CD4-positive, alpha-beta memory T cell (primary cell): ENCODE results near the gene NEK1. TPM values are rescaled to one million over a fixed set of nuclear protein-coding genes. Genes with fewer than 3 reads are reported as not detected.

Experiments used
- CTCF ChIA-PET: fragments of 350-600 bp; sonication (Branson Sonifier 250); formaldehyde crosslinking; loops from one replicate; lab custom pipeline; 2021; ENCODE audit warnings: inconsistent platforms; ENCODE audit not compliant: partially characterized antibody; lab: Charles Lee
- POLR2A ChIA-PET: fragments of 350-600 bp; sonication (Branson Sonifier 250); formaldehyde crosslinking; loops from one replicate; lab custom pipeline; 2021; ENCODE audit not compliant: partially characterized antibody; lab: Charles Lee
- DNase-seq, 5 donors: peaks; one replicate each; pipeline versions ENCODE4 v3.0.0 to v3.0.0-alpha.2; 2020 to 2022; ENCODE audit warnings: mixed read lengths in 1 of 5
- H3K27ac ChIP-seq: one replicate; pipeline ENCODE4 v1.7.0; 2013; ENCODE audit warnings: low read depth, low read length
- H3K27me3 ChIP-seq: 2 replicates; pipeline ENCODE4 v1.7.0; 2013; ENCODE audit warnings: mild to moderate bottlenecking, low read length, moderate library complexity; ENCODE audit not compliant: insufficient read depth
- H3K36me3 ChIP-seq: 2 replicates; pipeline ENCODE4 v1.7.0; 2013; ENCODE audit warnings: mild to moderate bottlenecking, low read length, moderate library complexity; ENCODE audit not compliant: insufficient read depth
- H3K4me1 ChIP-seq: 2 replicates; pipeline ENCODE4 v1.7.0; 2013; ENCODE audit warnings: mild to moderate bottlenecking, low read length, moderate library complexity; ENCODE audit not compliant: insufficient read depth
- H3K4me3 ChIP-seq, 2 donors: one replicate each; pipeline ENCODE4 v1.7.0; 2013; ENCODE audit warnings: low read length in 2 of 2, mild to moderate bottlenecking in 1 of 2
- H3K9me3 ChIP-seq, 2 donors: one replicate each; pipeline ENCODE4 v1.7.0; 2013; ENCODE audit warnings: low read length in 2 of 2, control low read depth in 1 of 2; ENCODE audit not compliant: control insufficient read depth in 1 of 2
- H3K27ac Mint-ChIP-seq, 7 donors: one replicate each; pipeline ENCODE4 v1.8.0; 2020 to 2021; ENCODE audit warnings: mixed read lengths in 7 of 7, mild to moderate bottlenecking in 6 of 7, inconsistent platforms in 3 of 7, moderate library complexity in 3 of 7
- H3K27me3 Mint-ChIP-seq, 2 donors: one replicate each; pipeline ENCODE4 v1.8.0; 2020 to 2021; ENCODE audit warnings: mixed read lengths in 2 of 2
- H3K36me3 Mint-ChIP-seq, 2 donors: one replicate each; pipeline ENCODE4 v1.8.0; 2020 to 2021; ENCODE audit warnings: mixed read lengths in 2 of 2, inconsistent platforms in 1 of 2, mild to moderate bottlenecking in 1 of 2
- H3K4me1 Mint-ChIP-seq, 4 donors: one replicate each; pipeline ENCODE4 v1.8.0; 2020 to 2021; ENCODE audit warnings: mixed read lengths in 4 of 4, mild to moderate bottlenecking in 1 of 4
- H3K4me3 Mint-ChIP-seq, 8 donors: one replicate each; pipeline ENCODE4 v1.8.0; 2020 to 2021; ENCODE audit warnings: mixed read lengths in 8 of 8, mild to moderate bottlenecking in 7 of 8, moderate library complexity in 6 of 8, inconsistent platforms in 3 of 8
- H3K9me3 Mint-ChIP-seq, 8 donors: one replicate each; pipeline ENCODE4 v1.8.0; 2020 to 2021; ENCODE audit warnings: mixed read lengths in 8 of 8, mild to moderate bottlenecking in 5 of 8, inconsistent platforms in 3 of 8, moderate library complexity in 1 of 8
- intact Hi-C: fragments of 100-400 bp; cut with micrococcal nuclease; formaldehyde crosslinking; loops from one replicate; pipeline ENCODE4 v1.15.1; 2023
- polyA plus RNA-seq, 2 donors: library from polyadenylated mRNA; unstranded; fragments of 300-500 nt; fragmentation: Illumina TruSeq; gene quantifications; one replicate each; pipeline ENCODE4 v1.2.3, GENCODE V29; 2021
- total RNA-seq, 2 experiments: library from RNA; stranded (reverse); gene quantifications; one replicate each; pipeline ENCODE4 v1.2.3, GENCODE V29; 2021

NEK1 gene
- total and polyA plus RNA-seq, 4 experiments from 2014 or later = 6.1 to 24.1 (median 13.9) TPM

DNA sequence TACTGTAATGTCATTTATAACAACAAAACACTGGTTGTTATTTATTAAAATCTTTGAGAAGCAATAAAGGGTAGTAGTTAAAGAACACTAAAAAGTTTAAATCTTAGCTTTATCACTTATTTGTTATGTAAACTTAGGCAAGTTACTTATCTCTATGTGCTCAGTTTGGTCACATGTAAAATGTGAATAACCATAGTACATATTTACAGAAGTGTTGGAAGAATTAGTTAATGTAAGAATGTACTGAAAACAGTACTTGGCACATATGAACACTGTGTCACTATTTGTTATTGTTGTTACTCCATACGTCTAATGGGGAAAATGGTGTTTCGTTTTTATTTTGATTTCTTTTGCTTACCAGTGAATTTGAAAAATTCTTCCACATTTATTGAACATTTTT is 9.1 kb downstream of the NEK1 start:
- intact Hi-C loops = no loop called here
- CTCF ChIA-PET = interaction anchor here (2.8 kb wide), 1 partner anchor 9 kb away, joined by 9 read pairs; the partner anchor contains the start of gene NEK1

DNA sequence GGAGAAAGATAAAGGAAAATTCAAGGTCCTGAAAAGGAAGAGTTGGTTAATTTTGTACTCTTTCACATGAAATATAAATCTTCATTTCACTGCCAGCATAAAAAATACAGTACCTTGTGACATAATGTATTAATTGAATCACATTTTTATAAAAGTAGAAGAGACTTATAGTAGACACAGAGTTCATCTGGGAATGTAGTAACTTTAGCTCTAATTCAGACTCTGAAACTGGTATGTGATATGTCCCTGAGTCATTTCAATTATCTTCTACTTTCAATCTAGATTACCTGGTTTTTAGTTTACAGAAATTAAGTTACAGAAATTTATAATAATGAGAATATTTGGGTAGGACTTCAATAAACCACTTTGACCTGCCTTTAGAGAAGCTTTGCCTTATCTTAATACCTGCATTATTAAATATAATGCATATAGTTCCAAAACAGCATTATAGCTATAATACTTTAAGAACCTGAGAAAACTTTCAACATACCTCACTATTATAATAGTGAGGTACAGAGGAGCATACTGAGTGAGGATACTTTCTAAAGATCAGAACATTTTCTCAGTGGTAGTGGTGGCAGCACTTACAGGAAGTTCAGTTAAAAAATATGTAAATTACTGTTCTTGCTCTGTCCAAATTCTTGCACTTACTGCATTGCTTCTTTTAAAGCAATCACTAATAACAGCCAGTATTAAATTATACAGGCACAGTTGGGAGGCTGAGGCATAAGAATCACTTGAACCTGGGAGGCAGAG is 11.2 kb downstream of the NEK1 start:
- Mint-ChIP-seq H3K27me3 (no peaks in the 10 kb centered on the region), H3K36me3 (peaks cover 34 to 39% of the 10 kb centered on the region in 2 donors)

More for the DNA sequence above, 9.1 kb downstream of the NEK1 start:
- POLR2A ChIA-PET = no interaction called here
- Histone ChIP-seq H3K4me3 (no peak overlapping the region), H3K36me3 (peaks cover 4% of the 10 kb centered on the region), H3K4me1 (peaks cover 5% of the 10 kb centered on the region), H3K27ac (no peak overlapping the region), H3K27me3 (no peaks in the 10 kb centered on the region), H3K9me3 (no peaks in the 10 kb centered on the region)
- Mint-ChIP-seq H3K27me3 (no peaks in the 10 kb centered on the region), H3K36me3 (peaks cover 28 to 32% of the 10 kb centered on the region in 2 donors), H3K27ac (no peak overlapping the region), H3K4me3 (no peak overlapping the region), H3K9me3 (no peaks in the 10 kb centered on the region), H3K4me1 (peaks cover 12 to 26% (median 18%) of the 10 kb centered on the region in 4 donors)
- no peak for DNase-seq

DNA sequence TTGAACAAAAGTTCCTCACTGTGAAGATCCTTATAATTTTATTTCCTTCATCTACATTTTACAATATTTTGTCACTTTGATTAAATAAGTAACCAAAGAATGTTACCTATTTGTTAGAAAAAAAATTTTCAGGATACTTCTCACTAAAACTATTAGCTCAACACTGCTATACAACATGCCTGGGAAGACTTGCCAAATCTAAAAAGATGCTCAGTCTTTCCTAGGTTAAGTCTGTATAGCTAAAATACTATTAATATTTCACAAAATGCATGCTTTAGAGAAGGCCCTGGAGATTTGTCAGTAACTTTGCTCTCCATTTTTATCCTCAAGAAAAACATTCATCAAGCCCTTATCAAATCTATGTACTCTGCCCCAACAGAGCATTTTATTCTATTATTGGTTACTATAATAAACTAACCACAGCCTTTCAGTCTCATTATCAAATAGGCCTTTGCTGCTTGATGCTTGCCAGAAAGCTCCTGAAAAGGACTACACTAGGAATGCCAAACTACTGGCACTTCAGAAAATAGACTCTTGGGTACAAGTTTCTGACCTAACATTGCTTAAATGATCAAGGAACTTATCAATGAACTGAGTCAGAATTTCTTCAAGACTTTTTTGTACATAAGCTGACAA is 17.7 kb downstream of the NEK1 start:
- POLR2A ChIA-PET = no interaction called here
- no peaks in the 10 kb centered on the region for H3K4me1 ChIP-seq
- H3K9me3 ChIP-seq = no peaks in the 10 kb centered on the region
- no peak for DNase-seq
- Mint-ChIP-seq H3K27me3 (no peaks in the 10 kb centered on the region), H3K9me3 (no peaks in the 10 kb centered on the region), H3K4me1 (no peaks in the 10 kb centered on the region), H3K4me3 (no peak overlapping the region), H3K27ac (no peak overlapping the region), H3K36me3 (peaks cover 36 to 39% of the 10 kb centered on the region in 2 donors)
- intact Hi-C loops = no loop called here
- H3K27me3 ChIP-seq = no peaks in the 10 kb centered on the region
- CTCF ChIA-PET = interaction anchor here (1.5 kb wide), 1 partner anchor 18 kb away, joined by 5 read pairs; no protein-coding TSS in a partner anchor
- H3K36me3 ChIP-seq = peaks cover 6% of the 10 kb centered on the region
- no peak overlapping the region for H3K27ac ChIP-seq
- no peak overlapping the region for H3K4me3 ChIP-seq

More for the DNA sequence above, 11.2 kb downstream of the NEK1 start:
- H3K9me3 ChIP-seq = no peaks in the 10 kb centered on the region
- H3K27ac ChIP-seq = no peak overlapping the region
- intact Hi-C loops = no loop called here
- DNase-seq = no peak
- CTCF ChIA-PET = no interaction called here
- H3K4me1 ChIP-seq = peaks cover 5% of the 10 kb centered on the region
- H3K36me3 ChIP-seq = peaks cover 4% of the 10 kb centered on the region
- no peak overlapping the region for H3K4me3 ChIP-seq
- POLR2A ChIA-PET = no interaction called here
- Mint-ChIP-seq H3K27ac (no peak overlapping the region), H3K4me1 (peaks cover 5 to 16% (median 7%) of the 10 kb centered on the region in 4 donors), H3K9me3 (no peaks in the 10 kb centered on the region), H3K4me3 (no peak overlapping the region)
- no peaks in the 10 kb centered on the region for H3K27me3 ChIP-seq

DNA sequence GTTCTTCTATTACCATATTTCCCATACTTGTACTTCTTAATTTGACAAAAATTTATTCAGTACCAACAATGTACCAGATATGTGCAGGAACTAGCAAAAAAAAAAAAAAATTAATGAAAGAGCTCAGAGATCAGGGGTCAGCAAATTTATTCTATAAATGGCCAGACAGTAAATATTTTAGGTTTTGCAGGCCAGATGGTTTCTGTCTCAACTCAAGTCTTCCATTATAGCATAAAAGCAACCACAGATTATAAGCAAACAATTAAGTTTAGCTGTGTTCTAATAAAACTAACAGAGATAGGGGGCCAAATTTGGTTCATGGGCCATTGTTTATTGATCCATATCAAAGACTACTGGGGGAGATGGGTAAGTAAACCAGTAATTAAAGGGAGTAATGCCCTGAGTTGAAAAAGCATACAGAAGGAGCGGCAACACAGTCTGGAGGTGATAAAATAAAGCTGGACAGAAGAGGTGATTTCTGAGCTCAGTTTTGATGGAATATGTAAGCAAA is 19.3 kb downstream of the NEK1 start:
- H3K9me3 ChIP-seq = no peaks in the 10 kb centered on the region
- no peak overlapping the region for H3K27ac ChIP-seq
- Mint-ChIP-seq H3K27ac (peak overlapping the region in 1 of 7 donors; percentile 13), H3K36me3 (peaks cover 35 to 40% of the 10 kb centered on the region in 2 donors), H3K4me3 (no peak overlapping the region), H3K9me3 (no peaks in the 10 kb centered on the region), H3K27me3 (no peaks in the 10 kb centered on the region), H3K4me1 (no peaks in the 10 kb centered on the region)
- no peak overlapping the region for H3K4me3 ChIP-seq
- CTCF ChIA-PET = no interaction called here
- no peaks in the 10 kb centered on the region for H3K4me1 ChIP-seq
- H3K36me3 ChIP-seq = peaks cover 6% of the 10 kb centered on the region
- intact Hi-C loops = no loop called here
- POLR2A ChIA-PET = no interaction called here
- H3K27me3 ChIP-seq = no peaks in the 10 kb centered on the region
- DNase-seq = no peak

DNA sequence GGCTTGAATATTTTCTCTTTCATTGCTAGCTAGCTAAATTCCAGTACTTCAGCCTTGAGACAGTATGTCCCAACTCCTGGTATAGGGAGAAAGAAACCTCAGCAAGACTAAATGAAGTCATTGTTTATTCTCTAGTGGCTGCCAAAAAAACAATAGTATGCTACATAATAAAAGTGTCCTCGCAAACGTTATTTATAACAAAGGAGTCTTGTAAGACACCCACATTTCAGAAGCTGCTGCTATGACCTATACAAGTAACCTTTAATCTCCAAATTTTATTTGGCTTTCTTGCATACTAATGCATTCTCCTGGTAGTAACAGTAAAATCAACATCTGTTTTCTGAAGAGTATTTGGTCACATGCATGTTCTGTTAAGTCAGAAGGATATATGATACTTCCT is 28.8 kb downstream of the NEK1 start:
- H3K36me3 Mint-ChIP-seq = peaks cover 21 to 47% of the 10 kb centered on the region in 2 donors
- H3K27ac Mint-ChIP-seq = peak overlapping the region in 1 of 7 donors; percentile 57
- H3K27me3 Mint-ChIP-seq = no peaks in the 10 kb centered on the region
- intact Hi-C loops = no loop called here
- Histone ChIP-seq H3K27me3 (no peaks in the 10 kb centered on the region), H3K4me3 (no peak overlapping the region), H3K27ac (no peak overlapping the region), H3K4me1 (no peaks in the 10 kb centered on the region), H3K36me3 (peaks cover 4% of the 10 kb centered on the region), H3K9me3 (no peaks in the 10 kb centered on the region)
- CTCF ChIA-PET = no interaction called here
- POLR2A ChIA-PET = no interaction called here
- no peak overlapping the region for H3K4me3 Mint-ChIP-seq
- no peaks in the 10 kb centered on the region for H3K4me1 Mint-ChIP-seq
- no peaks in the 10 kb centered on the region for H3K9me3 Mint-ChIP-seq
- DNase-seq = no peak

DNA sequence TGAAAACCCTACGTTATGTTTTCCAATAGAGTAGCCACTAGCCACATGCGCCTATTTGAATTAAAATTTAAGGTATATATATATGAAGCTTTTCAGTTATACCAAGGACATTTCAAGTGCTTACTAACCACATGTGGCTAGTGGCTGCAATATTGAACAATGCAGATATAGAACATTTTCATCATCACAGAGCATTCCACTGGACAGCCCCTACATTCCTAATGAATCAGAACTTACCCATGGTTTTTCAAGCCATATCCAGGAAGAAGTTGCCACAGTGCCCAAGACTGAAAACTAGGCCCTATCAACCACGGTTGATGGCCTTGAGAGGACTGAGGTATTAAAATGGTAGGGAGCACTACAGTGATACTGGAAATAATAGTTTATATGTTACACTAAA is 29.7 kb downstream of the NEK1 start:
- Histone ChIP-seq H3K27ac (no peak overlapping the region), H3K4me3 (no peak overlapping the region), H3K27me3 (no peaks in the 10 kb centered on the region), H3K36me3 (peaks cover 4% of the 10 kb centered on the region), H3K9me3 (no peaks in the 10 kb centered on the region), H3K4me1 (no peaks in the 10 kb centered on the region)
- H3K4me3 Mint-ChIP-seq = no peak overlapping the region
- H3K27ac Mint-ChIP-seq = peak overlapping the region in 1 of 7 donors; percentile 35
- peaks cover 21 to 45% of the 10 kb centered on the region in 2 donors for H3K36me3 Mint-ChIP-seq
- POLR2A ChIA-PET = no interaction called here
- no peak for DNase-seq
- H3K9me3 Mint-ChIP-seq = no peaks in the 10 kb centered on the region
- CTCF ChIA-PET = no interaction called here
- H3K27me3 Mint-ChIP-seq = no peaks in the 10 kb centered on the region
- no peaks in the 10 kb centered on the region for H3K4me1 Mint-ChIP-seq
- intact Hi-C loops = no loop called here

DNA sequence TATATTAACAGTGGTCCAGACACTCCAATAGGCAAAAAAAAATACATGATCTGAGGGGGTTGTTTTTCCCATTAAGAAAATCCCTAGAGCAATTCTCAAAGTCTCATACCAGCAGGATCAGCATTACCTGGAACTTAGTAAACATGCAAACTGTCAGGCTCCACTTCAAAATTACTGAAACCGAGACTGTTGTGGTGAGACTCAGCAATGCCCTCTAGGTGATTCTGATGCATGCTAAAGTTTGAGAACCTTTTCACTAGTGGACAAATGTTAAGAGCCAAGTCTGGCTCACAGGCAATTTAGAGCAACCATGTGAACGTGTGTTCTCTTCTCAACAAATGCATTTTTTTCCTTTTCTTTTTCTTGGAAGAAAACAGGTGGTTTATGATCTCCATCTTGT is 30.2 kb downstream of the NEK1 start:
- no peaks in the 10 kb centered on the region for H3K9me3 Mint-ChIP-seq
- intact Hi-C loops = no loop called here
- H3K27ac ChIP-seq = no peak overlapping the region
- ChIA-PET CTCF (no interaction called here), POLR2A (no interaction called here)
- no peaks in the 10 kb centered on the region for H3K27me3 Mint-ChIP-seq
- H3K27me3 ChIP-seq = no peaks in the 10 kb centered on the region
- H3K4me3 Mint-ChIP-seq = no peak overlapping the region
- no peaks in the 10 kb centered on the region for H3K9me3 ChIP-seq
- H3K36me3 Mint-ChIP-seq = peaks cover 21 to 45% of the 10 kb centered on the region in 2 donors
- H3K36me3 ChIP-seq = peaks cover 4% of the 10 kb centered on the region
- no peak overlapping the region for H3K27ac Mint-ChIP-seq
- no peak for DNase-seq
- no peaks in the 10 kb centered on the region for H3K4me1 ChIP-seq
- no peaks in the 10 kb centered on the region for H3K4me1 Mint-ChIP-seq
- no peak overlapping the region for H3K4me3 ChIP-seq
